Motor neuron (in vitro differentiated cells): ENCODE data around the gene VASP. TPM values are rescaled to one million over a fixed set of nuclear protein-coding genes. Genes with fewer than 3 reads are reported as not detected.
A peak's percentile ranks its signal among the peaks of the same experiment; 100 is the strongest.

Experiments used
- ATAC-seq, 8 experiments: fragments of 200-7000 bp; cut with Tn5 transposase; replicated peaks in 6 of 8; 2 replicates each; pipeline ENCODE4 v1.8.0; 2021; ENCODE audit warnings: mild to moderate bottlenecking in 8 of 8, moderate library complexity in 8 of 8
- H3K27ac ChIP-seq, 2 donors: fragments of 250-450 bp; sonication (Bioruptor Pico); 2 replicates each; pipeline ENCODE4 v1.9.0; 2021; ENCODE audit warnings: antibody characterized with exemption in 2 of 2, mild to moderate bottlenecking in 2 of 2, moderate library complexity in 1 of 2
- H3K4me1 ChIP-seq, 2 donors: fragments of 250-450 bp; sonication (Bioruptor Pico); replicated peaks in 1 of 2; 2 replicates each; pipeline ENCODE4 v1.6.1; 2021; ENCODE audit warnings: antibody characterized with exemption in 2 of 2, mild to moderate bottlenecking in 2 of 2, moderate library complexity in 1 of 2
- H3K4me3 ChIP-seq, 5 donors: fragments of 250-450 bp; sonication (Bioruptor Pico); 2 replicates each; pipeline ENCODE4 v1.9.0; 2021; ENCODE audit warnings: antibody characterized with exemption in 5 of 5, mild to moderate bottlenecking in 5 of 5, moderate library complexity in 4 of 5
- WGBS, 10 experiments: fragments of 450-650 bp; shearing (Covaris generic); methylation state at CpG; one replicate each; pipeline ENCODE4 v1.0.0; 2022; 5-methylcytosine and 5-hydroxymethylcytosine counted together
- in situ Hi-C, 9 experiments: fragments of 400-800 bp; cut with MboI; loops; one replicate each; pipeline ENCODE4 v1.15.0; 2021; ENCODE audit warnings: low sequenced_read_pairs in 9 of 9, low pct_unique_long_range_greater_than_20kb in 2 of 9; ENCODE audit not compliant: unreplicated experiment in 9 of 9
- total RNA-seq, 8 experiments: library from RNA; unstranded; fragments of 300-600 nt; gene quantifications; 2 replicates each; pipeline versions ENCODE4 v1.2.3 to v1.2.4, GENCODE V29; 2022

Gene VASP
- total RNA-seq, 8 experiments from 2014 or later: 11.6 to 52.1 (median 23.7) TPM

DNA sequence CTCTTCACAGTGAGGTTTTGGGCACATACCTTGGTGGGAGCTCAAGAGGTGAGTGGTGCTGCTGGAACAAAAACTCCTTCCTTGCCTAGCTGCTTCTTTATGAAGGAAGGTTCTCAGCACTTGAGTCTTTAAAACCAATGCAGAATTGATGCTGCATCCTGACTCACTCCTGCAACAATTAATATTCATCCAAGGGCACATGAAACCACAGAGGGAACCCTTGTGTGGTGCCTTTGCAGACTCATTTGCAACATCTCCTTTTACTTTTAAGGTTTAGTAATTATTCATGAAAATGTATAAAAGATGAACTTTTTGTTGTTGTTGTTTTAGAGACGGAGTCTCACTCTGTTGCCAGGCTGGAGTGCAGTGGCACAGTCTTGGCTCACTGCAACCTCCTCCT is 47.2 kb downstream of the VASP start:
- in situ Hi-C loops: no loop called here
- 33 to 88% (median 83%) methylated on average over 1 of the region's 1 CpG; no CpG with 5 or more reads in 7 of the 10 experiments for WGBS, 10 experiments
- Histone ChIP-seq H3K4me3 (no peak overlapping the region), H3K4me1 (peaks cover 0 to 5% of the 10 kb centered on the region in 2 donors), H3K27ac (no peak overlapping the region)
- ATAC-seq: peak in 3 of 8 experiments; percentile 66 to 89 (median 83)

DNA sequence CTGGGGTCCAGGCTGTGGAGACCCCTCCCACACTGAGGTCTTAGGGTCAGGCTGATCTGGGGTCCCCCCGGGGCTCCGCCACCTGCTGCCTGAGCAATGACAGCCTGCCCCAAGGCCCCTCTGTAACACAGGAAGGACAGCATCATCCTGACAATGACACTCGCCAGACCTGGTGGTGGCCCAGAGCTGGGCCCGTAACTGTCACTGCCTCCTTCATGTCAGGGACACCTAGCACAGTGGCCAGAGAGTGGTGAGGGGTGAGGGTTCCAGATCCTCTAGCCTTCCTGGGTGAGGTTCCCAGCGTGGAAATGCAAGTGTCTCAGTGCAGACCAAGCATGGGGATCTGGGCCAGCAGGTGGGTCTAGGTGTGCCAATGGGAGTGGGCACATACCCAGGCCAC is 49.6 kb downstream of the VASP start:
- WGBS, 10 experiments: 20 to 100% (median 80%) methylated on average over 1 of the region's 5 CpGs; no CpG with 5 or more reads in 5 of the 10 experiments
- H3K27ac ChIP-seq: no peak overlapping the region
- in situ Hi-C loops: no loop called here
- H3K4me1 ChIP-seq: peaks cover 0 to 5% of the 10 kb centered on the region in 2 donors
- no peak overlapping the region for H3K4me3 ChIP-seq
- ATAC-seq: no peak

DNA sequence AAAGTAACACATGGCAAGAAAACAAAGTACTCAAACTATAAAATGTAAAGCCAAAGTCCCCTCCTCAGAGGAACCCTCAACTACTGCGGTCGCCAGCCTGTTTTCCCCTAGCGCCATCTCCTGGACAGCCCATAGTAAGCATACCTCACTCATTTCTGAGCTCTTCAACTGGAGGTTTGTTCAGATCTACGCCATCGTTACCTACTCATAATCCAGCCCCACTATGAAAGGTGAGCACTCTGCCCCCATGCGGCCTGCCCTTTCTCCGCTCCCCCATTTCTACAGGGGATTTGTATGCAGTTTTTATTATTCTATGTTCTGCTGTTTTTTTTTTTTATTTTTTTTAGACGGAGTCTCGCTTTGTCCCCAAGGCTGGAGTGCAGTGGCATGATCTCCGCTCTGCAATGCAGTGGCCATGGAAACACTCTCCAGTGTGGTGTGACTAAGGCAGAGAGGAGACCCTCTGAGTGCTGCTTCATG is 51.2 kb downstream of the VASP start:
- in situ Hi-C loops: no loop called here
- no peak overlapping the region for H3K27ac ChIP-seq

DNA sequence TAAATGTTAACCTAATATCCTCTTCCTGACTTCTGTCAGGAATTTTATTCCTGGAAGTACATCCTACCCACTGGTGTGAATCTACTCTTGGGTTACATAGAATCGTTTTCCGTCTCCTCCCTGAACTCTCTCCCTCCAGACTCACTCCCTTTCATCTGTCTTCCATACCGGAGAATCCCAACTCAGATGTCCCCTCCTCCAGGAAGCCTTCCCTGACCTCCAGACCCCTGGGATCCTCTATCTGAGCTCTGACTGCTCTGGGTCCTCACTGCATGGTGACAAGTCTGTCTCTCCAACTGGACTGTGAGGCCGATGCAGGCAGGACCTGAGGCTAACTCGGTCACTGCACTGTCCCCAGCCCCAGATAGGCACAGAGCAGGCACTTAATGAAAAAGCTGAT is 52.8 kb downstream of the VASP start:
- peaks cover 0 to 5% of the 10 kb centered on the region in 2 donors for H3K4me1 ChIP-seq
- no peak overlapping the region for H3K27ac ChIP-seq
- in situ Hi-C loops: no loop called here
- no peak for ATAC-seq
- no peak overlapping the region for H3K4me3 ChIP-seq
- WGBS, 10 experiments: 50 to 100% (median 82%) methylated on average over 1 to 4 of the region's 5 CpGs; no CpG with 5 or more reads in 2 of the 10 experiments

More for the DNA sequence above, 51.2 kb downstream of the VASP start:
- ATAC-seq: peak; percentile 54 to 87 (median 70)
- 39 to 85% (median 58%) methylated on average over 4 to 10 of the region's 10 CpGs; no CpG with 5 or more reads in 2 of the 10 experiments for WGBS, 10 experiments
- no peak overlapping the region for H3K4me3 ChIP-seq
- peaks cover 0 to 5% of the 10 kb centered on the region in 2 donors for H3K4me1 ChIP-seq

DNA sequence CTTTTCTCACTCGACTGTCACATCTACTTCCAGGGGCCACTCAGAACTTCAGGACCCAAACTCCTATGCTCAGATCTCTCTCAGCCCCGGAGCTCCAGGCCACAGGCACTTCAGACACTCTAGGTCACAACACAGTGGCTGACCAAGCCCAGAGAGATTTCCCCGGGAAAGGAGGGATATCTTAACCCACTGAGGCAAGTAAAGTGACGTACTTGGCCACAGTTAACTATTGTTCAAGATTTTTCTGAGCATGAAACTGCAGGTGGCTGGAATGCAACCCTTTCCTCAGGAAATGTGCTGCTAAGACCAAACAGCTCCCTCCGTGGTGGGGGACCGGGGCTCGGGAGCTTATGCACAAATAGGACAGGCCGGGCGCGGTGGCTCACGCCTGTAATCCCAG is 53.4 kb downstream of the VASP start:
- ATAC-seq: no peak
- 54 to 100% (median 83%) methylated on average over 1 to 5 of the region's 11 CpGs; no CpG with 5 or more reads in 4 of the 10 experiments for WGBS, 10 experiments
- Histone ChIP-seq H3K4me3 (no peak overlapping the region), H3K4me1 (peaks cover 0 to 5% of the 10 kb centered on the region in 2 donors), H3K27ac (no peak overlapping the region)
- in situ Hi-C loops: no loop called here

DNA sequence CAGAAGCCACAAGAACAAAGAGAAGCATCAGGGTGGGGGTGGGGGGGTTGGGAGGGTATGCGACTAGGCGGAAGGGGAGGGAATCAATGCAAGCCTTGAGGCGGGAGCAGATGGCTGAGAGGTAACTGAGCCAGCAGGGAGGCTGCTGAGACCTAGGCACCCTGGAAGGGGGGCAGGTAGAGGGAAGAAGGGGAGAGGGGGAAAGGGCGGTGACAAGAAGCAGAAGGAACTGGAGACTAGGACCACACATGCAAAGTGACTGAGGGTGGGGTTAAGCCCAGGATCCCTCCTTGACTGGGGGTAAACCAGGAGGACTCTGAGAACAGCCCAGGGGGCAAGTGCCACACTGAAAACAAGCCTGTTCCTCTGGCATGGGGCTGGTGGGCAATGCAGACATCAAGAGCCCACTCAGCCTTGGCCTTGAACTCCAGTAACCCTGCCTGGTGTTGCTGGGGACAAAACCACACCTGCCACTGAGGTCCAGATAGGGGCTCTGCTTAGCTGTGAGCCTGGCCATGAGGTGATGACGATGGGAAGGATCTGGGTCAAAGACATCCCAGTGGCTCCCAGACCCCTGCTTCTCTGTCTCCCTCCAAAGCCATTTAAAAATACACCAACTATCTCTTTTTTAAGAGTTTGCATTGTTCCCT is 57.0 kb downstream of the VASP start:
- in situ Hi-C loops: no loop called here
- Histone ChIP-seq H3K27ac (no peak overlapping the region), H3K4me3 (no peak overlapping the region), H3K4me1 (no peaks in the 10 kb centered on the region)
- WGBS, 10 experiments: 50 to 100% (median 83%) methylated on average over 1 of the region's 5 CpGs; no CpG with 5 or more reads in 5 of the 10 experiments
- peak in 1 of 8 experiments; percentile 17 for ATAC-seq

DNA sequence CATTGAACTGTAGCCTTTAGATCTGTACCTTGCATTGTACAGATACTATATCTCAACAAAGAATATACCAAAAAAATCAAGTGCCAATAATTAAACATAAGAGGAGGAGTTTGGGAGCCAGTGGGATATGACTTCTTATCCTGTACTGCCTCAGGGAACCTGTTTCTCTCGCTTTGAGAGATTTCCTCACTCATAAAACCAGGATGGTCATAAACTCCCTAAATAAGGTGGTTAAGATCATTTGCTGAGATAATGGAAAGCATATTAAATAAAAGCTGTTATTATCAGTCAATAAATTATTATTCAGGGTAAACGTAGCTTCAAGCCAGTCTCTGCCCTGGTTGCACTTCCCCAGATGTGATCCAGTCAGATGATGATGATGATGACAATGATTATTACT is 60.3 kb downstream of the VASP start:
- no peak for ATAC-seq
- Histone ChIP-seq H3K4me3 (no peak overlapping the region), H3K4me1 (no peaks in the 10 kb centered on the region), H3K27ac (no peak overlapping the region)
- in situ Hi-C loops: no loop called here
- WGBS, 10 experiments: 83 to 100% (median 100%) methylated on average over 1 to 2 of the region's 2 CpGs; no CpG with 5 or more reads in 3 of the 10 experiments

DNA sequence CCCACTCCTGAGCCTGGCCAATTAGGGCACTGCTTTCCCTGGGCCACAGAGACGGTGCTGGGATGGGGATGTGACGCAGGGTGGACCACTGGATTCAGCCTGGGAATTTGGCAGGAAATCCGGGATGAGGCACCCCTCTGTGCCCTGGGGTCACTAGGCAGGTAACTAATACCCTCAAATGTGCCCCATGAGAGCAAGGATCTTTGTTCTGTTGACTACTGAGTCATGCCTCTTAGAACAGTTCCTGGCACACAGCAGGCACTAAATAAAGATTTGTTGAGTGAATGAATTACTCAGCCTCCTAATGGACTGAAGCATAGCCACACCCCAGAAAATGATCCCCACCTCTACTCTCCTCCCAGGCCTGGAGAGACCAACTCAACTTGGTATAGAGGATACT is 61.5 kb downstream of the VASP start:
- H3K4me1 ChIP-seq: no peaks in the 10 kb centered on the region
- WGBS, 10 experiments: 37 to 94% (median 85%) methylated on average over 2 to 3 of the region's 3 CpGs; no CpG with 5 or more reads in 6 of the 10 experiments
- ATAC-seq: peak in 3 of 8 experiments; percentile 48 to 94 (median 93)
- H3K27ac ChIP-seq: no peak overlapping the region
- H3K4me3 ChIP-seq: no peak overlapping the region
- in situ Hi-C loops: no loop called here

DNA sequence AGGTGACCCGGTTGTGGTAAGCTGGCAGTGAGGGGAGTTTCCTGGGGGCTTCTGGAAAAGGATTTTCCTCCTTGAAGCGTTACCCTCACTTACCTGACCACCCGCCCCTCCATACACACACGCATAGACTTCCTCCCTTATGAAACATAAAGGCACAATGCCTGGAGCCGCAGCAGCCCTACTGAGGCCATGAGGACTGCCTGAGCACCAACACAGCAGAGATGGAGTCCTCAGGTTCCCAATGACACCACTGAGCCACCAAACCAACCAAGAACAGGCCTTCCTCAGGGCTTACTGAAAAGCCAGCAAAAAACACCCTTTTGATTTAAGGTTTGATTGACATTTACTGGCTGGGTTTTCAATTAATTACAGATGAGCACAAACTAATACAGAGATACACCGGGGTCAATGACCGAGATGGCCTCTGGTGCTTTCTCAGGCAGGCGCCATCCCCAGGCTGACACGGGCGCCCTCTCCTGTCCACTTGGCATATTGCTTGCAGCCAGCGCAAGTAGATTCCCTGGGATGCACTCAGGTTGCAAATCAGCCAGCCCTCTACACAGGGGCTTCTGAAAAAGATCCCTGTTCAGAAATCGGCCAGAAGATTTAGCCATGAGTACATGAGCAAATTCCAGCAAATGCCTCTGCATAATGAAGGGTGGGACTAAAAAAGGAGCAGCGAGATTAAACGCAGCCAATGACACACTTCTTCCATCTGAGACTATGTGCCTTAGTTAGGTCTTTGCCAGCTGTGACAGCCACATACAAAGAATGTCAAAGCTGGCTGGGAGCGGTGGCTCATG is 62.5 kb downstream of the VASP start:
- H3K4me1 ChIP-seq: no peaks in the 10 kb centered on the region
- WGBS, 10 experiments: 7 to 100% (median 62%) methylated on average over 1 to 11 of the region's 15 CpGs
- no peak overlapping the region for H3K4me3 ChIP-seq
- in situ Hi-C loops: no loop called here
- peak in 3 of 8 experiments; percentile 72 to 91 (median 73) for ATAC-seq
- no peak overlapping the region for H3K27ac ChIP-seq

DNA sequence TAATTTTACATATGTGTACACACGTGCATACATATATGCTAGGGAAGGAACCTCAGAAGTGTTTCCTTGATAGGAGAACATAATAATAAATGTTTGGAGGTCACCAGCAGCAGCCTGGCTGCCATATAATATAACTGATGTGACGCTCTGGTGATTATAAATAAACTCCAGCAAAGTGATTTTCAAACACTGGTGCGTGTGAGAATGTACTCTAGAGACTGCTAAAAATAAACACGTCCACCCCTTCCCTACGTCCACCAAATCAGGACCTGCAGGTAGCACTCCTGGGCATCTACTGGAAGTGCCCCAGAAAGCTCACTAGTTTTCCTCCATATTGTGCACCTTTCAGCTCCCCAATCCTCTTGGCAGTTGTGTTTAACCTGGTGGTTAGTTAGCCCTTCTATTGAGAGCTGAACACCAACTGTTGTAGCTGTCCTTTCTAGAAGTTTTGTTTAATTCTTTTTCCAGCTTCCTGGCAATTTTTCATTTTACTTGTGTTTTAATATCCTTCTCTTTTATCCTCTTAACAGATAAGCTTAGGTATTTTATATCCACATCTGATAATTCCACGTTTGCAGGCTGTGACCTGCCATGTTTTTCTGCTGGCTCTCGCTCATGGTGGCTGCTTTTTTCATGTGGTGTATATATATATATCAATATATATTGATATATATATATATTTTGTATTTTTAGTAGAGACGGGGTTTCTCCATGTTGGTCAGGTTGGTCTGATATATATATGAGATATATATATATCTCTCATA is 64.4 kb downstream of the VASP start:
- ATAC-seq: no peak
- no peak overlapping the region for H3K4me3 ChIP-seq
- in situ Hi-C loops: no loop called here
- no peaks in the 10 kb centered on the region for H3K4me1 ChIP-seq
- no peak overlapping the region for H3K27ac ChIP-seq
- whole genome bisulfite sequencing, 10 experiments: 78 to 100% (median 88%) methylated on average over 2 to 8 of the region's 8 CpGs; no CpG with 5 or more reads in 1 of the 10 experiments

DNA sequence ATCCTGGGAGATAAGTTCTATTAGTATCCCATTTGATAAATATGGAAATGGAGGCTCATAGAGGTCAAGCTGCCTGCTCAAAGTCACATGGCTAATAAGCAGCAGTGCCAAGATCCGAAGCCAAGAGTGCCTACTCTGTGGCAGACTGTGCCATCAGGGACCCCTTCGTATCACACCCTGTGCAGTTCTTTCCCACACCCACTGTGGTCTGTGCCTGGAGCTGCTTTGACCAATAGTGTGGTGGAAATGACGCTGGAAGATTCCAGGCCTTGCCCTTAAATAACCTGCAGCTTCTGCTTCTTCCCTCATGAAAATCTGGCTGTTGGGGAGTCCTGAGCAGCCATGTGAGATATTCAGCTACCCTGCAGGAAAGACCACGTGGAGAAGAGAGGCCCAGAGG is 67.2 kb downstream of the VASP start:
- WGBS, 10 experiments: 80 to 100% (median 80%) methylated on average over 1 to 3 of the region's 4 CpGs; no CpG with 5 or more reads in 7 of the 10 experiments
- in situ Hi-C loops: no loop called here
- no peak overlapping the region for H3K27ac ChIP-seq
- H3K4me3 ChIP-seq: no peak overlapping the region
- no peak for ATAC-seq
- peaks cover 0 to 9% of the 10 kb centered on the region in 2 donors for H3K4me1 ChIP-seq

DNA sequence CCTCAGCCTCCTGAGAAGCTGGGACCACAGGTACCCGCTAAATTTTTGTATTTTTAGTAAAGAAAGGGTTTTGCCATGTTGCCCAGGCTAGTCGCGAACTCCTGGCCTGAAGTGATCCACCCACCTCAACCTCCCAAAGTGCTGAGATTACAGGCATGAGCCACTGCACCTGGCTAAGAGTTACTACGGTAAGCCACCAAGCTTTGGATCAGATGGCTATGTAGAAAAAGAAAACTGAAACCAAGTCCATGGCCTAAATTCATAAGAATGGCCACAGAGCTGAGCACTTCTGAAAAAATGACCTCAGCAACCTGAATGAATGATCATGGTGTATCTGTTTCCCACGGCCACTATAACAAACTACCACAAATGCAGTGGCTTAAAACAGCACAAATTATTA is 67.9 kb downstream of the VASP start:
- in situ Hi-C loops: no loop called here
- no peak for ATAC-seq
- WGBS, 10 experiments: 60 to 100% (median 96%) methylated on average over 1 to 4 of the region's 5 CpGs; no CpG with 5 or more reads in 5 of the 10 experiments
- no peak overlapping the region for H3K27ac ChIP-seq
- no peak overlapping the region for H3K4me3 ChIP-seq
- peaks cover 0 to 9% of the 10 kb centered on the region in 2 donors for H3K4me1 ChIP-seq
